Measurements from ENCODE around the gene VAV2. TPM values are rescaled to one million over a fixed set of nuclear protein-coding genes. Genes with fewer than 3 reads are reported as not detected.

VAV2 gene
- total RNA-seq, 1 donor from 2014 or later: 12.7 TPM

DNA sequence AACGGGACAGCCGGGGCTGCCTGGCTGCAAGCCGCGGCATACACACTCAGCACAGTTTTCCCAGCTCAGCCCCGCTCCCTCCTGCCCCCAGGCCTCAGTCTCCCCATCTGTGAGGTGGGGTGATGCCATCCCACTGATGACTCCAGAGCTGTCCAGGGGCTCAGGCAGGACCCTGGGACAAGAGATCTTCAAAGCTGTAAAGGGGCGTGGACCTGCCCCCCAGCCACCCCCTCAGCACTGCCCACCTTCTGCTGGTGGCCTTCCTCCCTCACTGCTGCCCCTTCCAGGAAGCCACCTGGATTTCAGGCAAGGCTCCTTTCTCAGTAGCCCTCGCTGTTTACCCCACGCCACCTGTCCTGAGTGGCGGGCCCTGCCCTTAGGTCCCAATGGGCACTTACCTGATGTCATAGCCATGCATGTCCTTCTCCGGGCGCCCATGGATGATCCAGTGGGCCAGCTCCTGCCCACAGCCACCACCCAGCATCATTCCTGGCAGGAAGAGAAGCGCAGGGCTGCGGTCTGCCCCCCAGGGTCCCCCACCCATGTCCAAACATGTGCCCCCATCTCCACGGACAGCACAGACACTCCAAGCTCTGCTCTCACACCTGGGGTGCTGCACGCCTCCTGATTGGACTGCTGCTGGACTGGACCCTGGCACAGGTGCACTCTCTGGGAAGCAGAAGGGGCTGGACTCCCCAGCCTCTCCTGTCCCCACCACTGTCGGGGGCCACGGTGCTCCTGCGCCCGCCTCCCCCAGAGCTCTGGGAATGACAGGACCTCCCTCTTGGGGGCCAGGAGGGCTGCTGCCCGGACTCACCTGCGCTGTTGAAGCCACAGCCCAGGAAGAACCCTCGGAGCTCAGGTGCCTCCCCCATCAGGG lies 279.7 kb downstream of the VAV2 start:
- H3K27me3 ChIP-seq: no peaks in the 10 kb centered on the region
- no peaks in the 10 kb centered on the region for H3K4me1 ChIP-seq
- no peak overlapping the region for H3K4me3 ChIP-seq
- H3K36me3 ChIP-seq: no peaks in the 10 kb centered on the region
- H3K27ac ChIP-seq: no peak overlapping the region
- TF ChIP-seq, protein P1, sequence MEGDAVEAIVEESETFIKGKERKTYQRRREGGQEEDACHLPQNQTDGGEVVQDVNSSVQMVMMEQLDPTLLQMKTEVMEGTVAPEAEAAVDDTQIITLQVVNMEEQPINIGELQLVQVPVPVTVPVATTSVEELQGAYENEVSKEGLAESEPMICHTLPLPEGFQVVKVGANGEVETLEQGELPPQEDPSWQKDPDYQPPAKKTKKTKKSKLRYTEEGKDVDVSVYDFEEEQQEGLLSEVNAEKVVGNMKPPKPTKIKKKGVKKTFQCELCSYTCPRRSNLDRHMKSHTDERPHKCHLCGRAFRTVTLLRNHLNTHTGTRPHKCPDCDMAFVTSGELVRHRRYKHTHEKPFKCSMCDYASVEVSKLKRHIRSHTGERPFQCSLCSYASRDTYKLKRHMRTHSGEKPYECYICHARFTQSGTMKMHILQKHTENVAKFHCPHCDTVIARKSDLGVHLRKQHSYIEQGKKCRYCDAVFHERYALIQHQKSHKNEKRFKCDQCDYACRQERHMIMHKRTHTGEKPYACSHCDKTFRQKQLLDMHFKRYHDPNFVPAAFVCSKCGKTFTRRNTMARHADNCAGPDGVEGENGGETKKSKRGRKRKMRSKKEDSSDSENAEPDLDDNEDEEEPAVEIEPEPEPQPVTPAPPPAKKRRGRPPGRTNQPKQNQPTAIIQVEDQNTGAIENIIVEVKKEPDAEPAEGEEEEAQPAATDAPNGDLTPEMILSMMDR (IDR thresholded peaks at IDR 0.05): no peak
- DNase-seq (ENCODE audit: low spot score in 2 of 2): no peak
- intact Hi-C loops (cut with DNase I): no loop called here
- no peaks in the 10 kb centered on the region for H3K9me3 ChIP-seq

Other genes starting within 250 kb of the VAV2 start
- gene BRD3OS, start 33.2 kb upstream of the VAV2 start, total RNA-seq: 15.9 TPM
- 32.0 TPM for gene BRD3, start 75.7 kb upstream of the VAV2 start, total RNA-seq
- gene WDR5, start 143.8 kb upstream of the VAV2 start, total RNA-seq: 13.9 TPM
- gene RNU6ATAC, start 172.2 kb upstream of the VAV2 start, total RNA-seq: not detected